ENCODE measurements around the gene CTNNA2.

Gene CTNNA2

GRCh38 chr2:80302314-80303005, 789.6 kb downstream of the CTNNA2 start:
- DNase-seq = no peak

GRCh38 chr2:80303006-80303908, 790.4 kb downstream of the CTNNA2 start:
- DNase-seq = no peak

GRCh38 chr2:80303909-80304837, 791.3 kb downstream of the CTNNA2 start, which contains the start of gene LRRTM1:
TSS of gene LRRTM1 (minus strand) at chr2:80304752. CDS start at chr2:80303819, 933 bp downstream.
- DNase-seq = no peak

- no peak for DNase-seq
Observed at GRCh38 chr2:80311304-80311703, 798.5 kb downstream of the CTNNA2 start.

GRCh38 chr2:80312282-80312839, 799.5 kb downstream of the CTNNA2 start:
- no peak for DNase-seq

- no peak for DNase-seq
Observed at GRCh38 chr2:80322311-80322920, 809.6 kb downstream of the CTNNA2 start.

GRCh38 chr2:80322958-80323357, 810.1 kb downstream of the CTNNA2 start:
- no peak for DNase-seq

GRCh38 chr2:80323610-80324009, 810.8 kb downstream of the CTNNA2 start:
- DNase-seq = no peak

- no peak for DNase-seq
Observed at GRCh38 chr2:80324525-80324924, 811.7 kb downstream of the CTNNA2 start.

GRCh38 chr2:80326214-80326613, 813.4 kb downstream of the CTNNA2 start:
- no peak for DNase-seq

GRCh38 chr2:80326861-80327260, 814.0 kb downstream of the CTNNA2 start:
- DNase-seq = no peak

- DNase-seq = no peak
Observed at GRCh38 chr2:80328159-80328571, 815.3 kb downstream of the CTNNA2 start.

GRCh38 chr2:80329491-80329890, 816.6 kb downstream of the CTNNA2 start:
- DNase-seq = no peak

- DNase-seq = no peak
Observed at GRCh38 chr2:80330527-80331450, 817.9 kb downstream of the CTNNA2 start.

GRCh38 chr2:80333886-80334285, 821.0 kb downstream of the CTNNA2 start:
- DNase-seq = no peak

- no peak for DNase-seq
Observed at GRCh38 chr2:80335411-80335810, 822.6 kb downstream of the CTNNA2 start.

- no peak for DNase-seq
Observed at GRCh38 chr2:80338794-80339193, 825.9 kb downstream of the CTNNA2 start.

- DNase-seq = no peak
Observed at GRCh38 chr2:80340022-80340421, 827.2 kb downstream of the CTNNA2 start.

GRCh38 chr2:80348078-80348477, 835.2 kb downstream of the CTNNA2 start:
- DNase-seq = no peak

- no peak for DNase-seq
Observed at GRCh38 chr2:80348953-80349352, 836.1 kb downstream of the CTNNA2 start.

- no peak for DNase-seq
Observed at GRCh38 chr2:80351231-80351630, 838.4 kb downstream of the CTNNA2 start.

Data from suppressor macrophage treated with lipopolysaccharide for 1 hour (primary cell).